OCI-M1 (cell line): ENCODE results near the gene GABBR2.
"Not testable (repeated sequence)": the region's sequence is repeated elsewhere in the genome, so short reads cannot be mapped to it uniquely, and the experiment has no call there.

Source experiments
- DNase-seq: peaks from one replicate; lab custom pipeline; 2025; lab: John Stamatoyannopoulos, UW

GABBR2 gene

GRCh38 chr9:98686961-98687855, 21.5 kb downstream of the GABBR2 start:
- no peak for DNase-seq

- DNase-seq = not testable (repeated sequence)
These were observed 23.9 kb downstream of the GABBR2 start for GRCh38 chr9:98684816-98685215.

- no peak for DNase-seq
These were observed 30.4 kb downstream of the GABBR2 start for GRCh38 chr9:98678244-98678842.

GRCh38 chr9:98673681-98674080, 35.1 kb downstream of the GABBR2 start:
- DNase-seq = no peak

GRCh38 chr9:98667005-98667640, 41.6 kb downstream of the GABBR2 start:
- no peak for DNase-seq

GRCh38 chr9:98665501-98665900, 43.2 kb downstream of the GABBR2 start:
- DNase-seq = no peak

- no peak for DNase-seq
These were observed 48.2 kb downstream of the GABBR2 start for GRCh38 chr9:98660541-98660940.

- DNase-seq = no peak
These were observed 49.8 kb downstream of the GABBR2 start for GRCh38 chr9:98658951-98659351.

GRCh38 chr9:98657897-98658296, 50.8 kb downstream of the GABBR2 start:
- no peak for DNase-seq

GRCh38 chr9:98656511-98656910, 52.2 kb downstream of the GABBR2 start:
- DNase-seq = no peak

- not testable (repeated sequence) for DNase-seq
These were observed 53.3 kb downstream of the GABBR2 start for GRCh38 chr9:98655428-98655827.

GRCh38 chr9:98654247-98654646, 54.5 kb downstream of the GABBR2 start:
- no peak for DNase-seq

- no peak for DNase-seq
These were observed 56.0 kb downstream of the GABBR2 start for GRCh38 chr9:98652741-98653140.

- DNase-seq = no peak
These were observed 56.4 kb downstream of the GABBR2 start for GRCh38 chr9:98652302-98652701.

- no peak for DNase-seq
These were observed 61.5 kb downstream of the GABBR2 start for GRCh38 chr9:98647236-98647635.

GRCh38 chr9:98644011-98644410, 64.7 kb downstream of the GABBR2 start:
- peak; percentile 19 for DNase-seq

- peak; percentile 2 for DNase-seq
These were observed 65.9 kb downstream of the GABBR2 start for GRCh38 chr9:98642661-98643312.

GRCh38 chr9:98641695-98642094, 67.0 kb downstream of the GABBR2 start:
- DNase-seq = no peak

- no peak for DNase-seq
These were observed 68.3 kb downstream of the GABBR2 start for GRCh38 chr9:98640394-98640793.

GRCh38 chr9:98639133-98639532, 69.6 kb downstream of the GABBR2 start:
- no peak for DNase-seq

GRCh38 chr9:98637381-98637780, 71.4 kb downstream of the GABBR2 start:
- DNase-seq = no peak

- no peak for DNase-seq
These were observed 73.4 kb downstream of the GABBR2 start for GRCh38 chr9:98635374-98635773.
